ENCODE measurements around the gene ZIC5. TPM values are rescaled to one million over a fixed set of nuclear protein-coding genes. Genes with fewer than 3 reads are reported as not detected.
A peak's percentile ranks its signal among the peaks of the same experiment; 100 is the strongest.

The ZIC5 gene
- total RNA-seq, 1 experiment from 2014 or later: 0.57 TPM

DNA sequence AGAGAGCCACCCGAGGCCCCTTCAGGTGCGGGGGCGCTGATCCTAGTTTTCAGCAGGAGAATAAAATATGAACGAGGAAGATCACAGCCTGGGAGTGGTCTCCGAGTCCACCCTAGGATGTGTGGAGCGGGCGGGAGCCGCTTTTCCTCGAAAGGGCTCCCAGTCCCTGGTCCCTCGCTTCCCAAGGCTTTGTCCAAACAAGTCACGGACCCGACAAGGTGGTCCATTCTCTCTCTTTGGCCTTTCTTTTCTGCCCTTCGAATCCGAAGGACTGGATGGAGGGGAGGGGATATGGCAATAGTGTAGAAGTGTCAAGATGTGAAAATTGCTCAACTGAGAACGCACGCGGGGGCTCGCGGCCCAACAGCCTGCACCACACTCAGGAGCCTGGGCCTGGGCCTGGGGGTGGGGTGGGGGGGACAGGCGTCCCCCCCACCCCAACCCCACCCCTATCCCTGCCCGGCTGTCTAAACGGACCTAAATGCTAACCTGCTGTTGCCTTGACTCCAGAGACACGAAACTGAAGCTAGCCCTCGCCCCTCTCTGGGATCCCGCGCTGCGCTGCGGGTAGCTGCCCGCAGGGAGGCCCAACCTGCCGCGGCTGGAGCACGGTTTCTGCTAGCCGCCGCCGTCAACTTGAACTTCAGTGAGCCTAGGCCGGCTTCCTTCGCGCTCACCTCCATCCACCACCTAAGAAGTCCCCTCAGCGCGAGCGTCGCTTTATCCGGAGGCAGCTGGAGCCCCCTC is 17.1 kb upstream of the ZIC5 start:
- H3K27ac Mint-ChIP-seq (ENCODE audit: unreplicated experiment): no peak overlapping the region
- intact Hi-C loops (cut with micrococcal nuclease; ENCODE audit: unreplicated experiment): no loop called here
- peaks cover under 1% of the 10 kb centered on the region for H3K36me3 Mint-ChIP-seq (ENCODE audit: insufficient read depth, unreplicated experiment)
- H3K4me3 Mint-ChIP-seq (ENCODE audit: low read depth, unreplicated experiment): no peak overlapping the region
- CTCF ChIA-PET: no interaction called here
- peaks cover 7% of the 10 kb centered on the region for H3K4me1 Mint-ChIP-seq (ENCODE audit: low read depth, unreplicated experiment)
- no TSS peak for BruUV-seq (replicated peaks)
- no peaks in the 10 kb centered on the region for H3K27me3 Mint-ChIP-seq (ENCODE audit: unreplicated experiment)
- DNase-seq: no peak
- TF ChIP-seq, protein P1, sequence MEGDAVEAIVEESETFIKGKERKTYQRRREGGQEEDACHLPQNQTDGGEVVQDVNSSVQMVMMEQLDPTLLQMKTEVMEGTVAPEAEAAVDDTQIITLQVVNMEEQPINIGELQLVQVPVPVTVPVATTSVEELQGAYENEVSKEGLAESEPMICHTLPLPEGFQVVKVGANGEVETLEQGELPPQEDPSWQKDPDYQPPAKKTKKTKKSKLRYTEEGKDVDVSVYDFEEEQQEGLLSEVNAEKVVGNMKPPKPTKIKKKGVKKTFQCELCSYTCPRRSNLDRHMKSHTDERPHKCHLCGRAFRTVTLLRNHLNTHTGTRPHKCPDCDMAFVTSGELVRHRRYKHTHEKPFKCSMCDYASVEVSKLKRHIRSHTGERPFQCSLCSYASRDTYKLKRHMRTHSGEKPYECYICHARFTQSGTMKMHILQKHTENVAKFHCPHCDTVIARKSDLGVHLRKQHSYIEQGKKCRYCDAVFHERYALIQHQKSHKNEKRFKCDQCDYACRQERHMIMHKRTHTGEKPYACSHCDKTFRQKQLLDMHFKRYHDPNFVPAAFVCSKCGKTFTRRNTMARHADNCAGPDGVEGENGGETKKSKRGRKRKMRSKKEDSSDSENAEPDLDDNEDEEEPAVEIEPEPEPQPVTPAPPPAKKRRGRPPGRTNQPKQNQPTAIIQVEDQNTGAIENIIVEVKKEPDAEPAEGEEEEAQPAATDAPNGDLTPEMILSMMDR (IDR thresholded peaks at IDR 0.05; ENCODE audit: unreplicated experiment): no peak
- H3K9me3 Mint-ChIP-seq (ENCODE audit: low read depth, unreplicated experiment): no peaks in the 10 kb centered on the region

DNA sequence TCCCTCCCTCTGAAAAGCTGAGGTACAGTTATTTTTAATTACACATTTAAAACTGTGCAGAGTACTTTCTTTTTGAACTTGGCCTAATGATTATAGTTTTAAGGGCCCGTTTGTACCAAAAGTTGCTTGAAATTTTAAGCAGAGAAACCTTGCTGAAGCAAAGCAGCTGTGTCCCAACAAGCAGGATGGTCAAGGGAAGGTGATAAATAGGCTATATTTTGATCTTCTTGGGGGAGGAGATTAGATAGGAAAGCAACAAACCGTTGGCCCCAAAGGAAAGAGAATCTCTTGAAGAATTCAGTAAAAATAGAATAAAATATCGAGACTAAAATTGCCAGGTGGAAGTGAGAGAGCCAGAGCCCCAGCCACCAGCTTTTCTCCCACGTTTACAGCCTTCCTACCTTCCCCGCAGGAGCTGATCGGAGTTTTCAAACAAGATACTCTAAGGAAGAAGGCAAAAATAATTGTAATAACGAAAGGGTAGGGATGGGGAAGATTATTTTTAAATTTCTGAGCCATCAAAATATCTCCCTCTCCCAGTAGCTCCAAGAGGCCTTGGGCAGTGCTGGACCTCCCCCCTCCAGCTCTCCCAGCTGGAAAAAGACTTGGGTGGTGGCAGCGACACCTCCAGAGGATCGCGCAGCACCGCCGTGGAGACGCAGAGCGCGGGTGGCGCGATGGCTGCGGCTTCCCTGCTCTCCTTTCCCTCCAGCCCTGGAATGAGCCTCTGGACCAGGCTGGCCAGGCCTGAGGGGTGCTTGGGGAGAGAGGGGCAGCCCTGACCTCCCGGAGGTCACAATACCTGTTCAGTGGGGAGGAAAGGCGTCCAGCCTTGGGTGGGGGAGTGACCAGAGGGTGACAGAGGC is 15.8 kb upstream of the ZIC5 start:
- TF ChIP-seq, protein P1 (IDR thresholded peaks at IDR 0.05; ENCODE audit: unreplicated experiment): no peak
- intact Hi-C loops (cut with micrococcal nuclease; ENCODE audit: unreplicated experiment): no loop called here
- H3K27me3 Mint-ChIP-seq (ENCODE audit: unreplicated experiment): no peaks in the 10 kb centered on the region
- CTCF ChIA-PET: interaction anchor here (0.6 kb wide), 1 partner anchor 17 kb away, joined by 4 read pairs; no protein-coding TSS in a partner anchor
- H3K4me1 Mint-ChIP-seq (ENCODE audit: low read depth, unreplicated experiment): no peaks in the 10 kb centered on the region
- H3K36me3 Mint-ChIP-seq (ENCODE audit: insufficient read depth, unreplicated experiment): peaks cover 4% of the 10 kb centered on the region
- no peaks in the 10 kb centered on the region for H3K9me3 Mint-ChIP-seq (ENCODE audit: low read depth, unreplicated experiment)
- no TSS peak for BruUV-seq (replicated peaks)
- no peak overlapping the region for H3K4me3 Mint-ChIP-seq (ENCODE audit: low read depth, unreplicated experiment)
- no peak overlapping the region for H3K27ac Mint-ChIP-seq (ENCODE audit: unreplicated experiment)
- no peak for DNase-seq

DNA sequence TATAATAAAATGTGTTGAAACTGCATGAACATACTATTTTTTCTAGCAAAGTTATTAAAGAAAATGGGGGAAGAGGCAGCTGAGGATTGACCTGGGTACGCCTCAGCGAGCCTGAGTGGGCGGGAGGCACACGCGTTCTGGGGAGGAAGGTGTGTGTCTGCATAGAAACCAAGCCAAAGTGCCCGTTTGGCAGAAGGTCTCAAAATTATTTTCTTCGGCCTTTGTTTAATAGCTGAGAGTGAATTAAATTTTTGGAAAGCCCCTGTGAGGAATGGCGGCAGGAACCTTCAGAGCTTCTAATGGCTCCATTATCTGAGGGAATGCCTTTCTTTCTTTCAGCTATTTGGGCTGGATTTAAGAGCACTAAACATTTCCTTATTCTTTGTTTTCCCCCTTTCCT is 15.2 kb upstream of the ZIC5 start:
- DNase-seq: no peak
- Mint-ChIP-seq H3K4me3 (ENCODE audit: low read depth, unreplicated experiment) (no peak overlapping the region), H3K27ac (ENCODE audit: unreplicated experiment) (no peak overlapping the region), H3K9me3 (ENCODE audit: low read depth, unreplicated experiment) (no peaks in the 10 kb centered on the region), H3K36me3 (ENCODE audit: insufficient read depth, unreplicated experiment) (peaks cover 4% of the 10 kb centered on the region), H3K27me3 (ENCODE audit: unreplicated experiment) (no peaks in the 10 kb centered on the region), H3K4me1 (ENCODE audit: low read depth, unreplicated experiment) (no peaks in the 10 kb centered on the region)
- TF ChIP-seq, protein P1 (IDR thresholded peaks at IDR 0.05; ENCODE audit: unreplicated experiment): no peak
- no TSS peak for BruUV-seq (replicated peaks)
- CTCF ChIA-PET: interaction anchor here (0.6 kb wide), 1 partner anchor 17 kb away, joined by 4 read pairs; no protein-coding TSS in a partner anchor
- intact Hi-C loops (cut with micrococcal nuclease; ENCODE audit: unreplicated experiment): no loop called here

DNA sequence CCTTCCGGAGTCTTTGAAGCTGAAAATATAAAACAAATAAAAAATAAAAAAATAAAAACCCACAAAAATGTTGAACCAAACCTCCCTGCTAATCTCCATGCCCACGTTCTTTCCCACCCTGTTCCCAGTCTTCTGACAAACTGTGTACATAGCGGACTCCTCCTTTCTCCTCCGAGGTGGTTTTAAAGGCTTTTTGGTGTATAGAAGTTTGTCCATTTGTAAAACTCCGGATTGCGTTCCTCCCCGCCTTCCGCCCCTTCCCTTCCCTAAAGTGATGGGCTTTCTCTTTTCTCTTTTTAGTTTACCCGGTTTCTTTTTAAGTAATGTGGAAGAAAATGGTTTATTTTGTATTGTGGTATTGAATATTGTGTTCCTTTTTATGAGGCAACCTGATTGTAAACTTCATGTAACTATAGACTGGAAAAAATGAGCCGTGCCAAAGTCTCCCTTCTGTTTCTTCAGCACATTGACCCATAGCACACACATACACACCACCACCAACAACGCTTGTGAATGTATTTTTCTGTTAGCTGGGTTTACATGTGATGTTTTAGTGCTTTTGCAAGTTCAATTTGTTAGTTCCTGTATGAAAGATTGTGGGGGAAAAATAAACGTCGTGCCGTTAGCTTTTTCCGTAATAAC is 14.4 kb upstream of the ZIC5 start:
- no peaks in the 10 kb centered on the region for H3K9me3 Mint-ChIP-seq (ENCODE audit: low read depth, unreplicated experiment)
- intact Hi-C loops (cut with micrococcal nuclease; ENCODE audit: unreplicated experiment): no loop called here
- no peaks in the 10 kb centered on the region for H3K4me1 Mint-ChIP-seq (ENCODE audit: low read depth, unreplicated experiment)
- TF ChIP-seq, protein P1 (IDR thresholded peaks at IDR 0.05; ENCODE audit: unreplicated experiment): no peak
- H3K27me3 Mint-ChIP-seq (ENCODE audit: unreplicated experiment): no peaks in the 10 kb centered on the region
- BruUV-seq (replicated peaks): no TSS peak
- DNase-seq: no peak
- H3K36me3 Mint-ChIP-seq (ENCODE audit: insufficient read depth, unreplicated experiment): peaks cover 4% of the 10 kb centered on the region
- CTCF ChIA-PET: no interaction called here
- no peak overlapping the region for H3K27ac Mint-ChIP-seq (ENCODE audit: unreplicated experiment)
- H3K4me3 Mint-ChIP-seq (ENCODE audit: low read depth, unreplicated experiment): peak overlapping the region; percentile 14
